HepG2 (cell line): ENCODE measurements around the gene WFDC6. TPM values are rescaled to one million over a fixed set of nuclear protein-coding genes. Genes with fewer than 3 reads are reported as not detected.

Source experiments
- ATAC-seq: fragments of 200-7000 bp; cut with Tn5 transposase; 3 replicates; pipeline ENCODE4 v1.9.1; 2020; ENCODE audit warnings: mild to moderate bottlenecking, moderate library complexity
- BruUV-seq: library from RNA; stranded (reverse); fragments of 400-500 nt; replicated peaks from 2 replicates; lab custom pipeline; 2021; lab: Mats Ljungman, UMichigan
- CTCF ChIA-PET: fragments of 300-600 bp; formaldehyde crosslinking; extraction: SDS; loops from one replicate; lab custom pipeline; 2021; ENCODE audit warnings: low total read pairs, inconsistent platforms, low intra/inter-chr PET ratio; lab: Yijun Ruan, JAX
- POLR2A ChIA-PET: fragments of 350-600 bp; sonication (Branson Sonifier 250); formaldehyde crosslinking; loops from one replicate; lab custom pipeline; 2020; ENCODE audit warnings: antibody characterized with exemption, inconsistent platforms; lab: Yijun Ruan, JAX
- DNase-seq: peaks from one replicate; pipeline ENCODE4 v3.0.0-alpha.2; 2015; ENCODE audit warnings: low spot score
- FAIRE-seq: peaks from 3 replicates; lab custom pipeline; 2011; peaks lifted over from hg19 to GRCh38; lab: Jason Lieb, UNC
- H2AFZ ChIP-seq: one replicate; pipeline ENCODE4 v1.6.1; 2011; ENCODE audit warnings: low read length, inconsistent platforms
- H3K27ac ChIP-seq: fragments of 300-600 bp; 3 replicates; pipeline ENCODE4 v1.8.0; 2011; ENCODE audit warnings: mixed run types, mild to moderate bottlenecking, mixed read lengths, low read length, inconsistent platforms; ENCODE audit not compliant: insufficient read depth; ENCODE audit errors: extremely low read length
- H3K27me3 ChIP-seq, 2 experiments: fragments of 200-600 bp in 1 of 2; 2 replicates in 1 of 2; 3 replicates in 1 of 2; pipeline versions ENCODE4 v1.6.0 to v1.8.0; 2011; ENCODE audit warnings: low read length in 2 of 2, mild to moderate bottlenecking in 2 of 2, moderate library complexity in 2 of 2, inconsistent platforms in 1 of 2; ENCODE audit not compliant: insufficient read depth in 2 of 2, control insufficient read depth in 1 of 2
- H3K36me3 ChIP-seq, 2 experiments: fragments of 200-600 bp in 1 of 2; replicated peaks in 1 of 2; 2 replicates in 1 of 2; 3 replicates in 1 of 2; pipeline versions ENCODE4 v1.5.1 to v1.8.0; 2011; ENCODE audit warnings: low read length in 2 of 2, inconsistent platforms in 1 of 2; ENCODE audit not compliant: insufficient read depth in 2 of 2, control insufficient read depth in 1 of 2
- H3K4me1 ChIP-seq: 2 replicates; pipeline ENCODE4 v1.5.1; 2012; ENCODE audit warnings: low read length, inconsistent platforms; ENCODE audit not compliant: insufficient read depth
- H3K4me2 ChIP-seq: 2 replicates; pipeline ENCODE4 v1.6.0; 2011; ENCODE audit warnings: low read depth, low read length, inconsistent platforms
- H3K4me3 ChIP-seq, 3 experiments: fragments of 200-600 bp in 1 of 3; sonication (generic), shearing (Covaris generic) in 1 of 3; replicated peaks in 1 of 3; 2 replicates each; pipeline ENCODE4 v1.5.1; 2011 to 2016; ENCODE audit warnings: low read length in 3 of 3, inconsistent platforms in 2 of 3, low read depth in 2 of 3, mild to moderate bottlenecking in 2 of 3, control low read depth in 1 of 3, mixed read lengths in 1 of 3; ENCODE audit not compliant: insufficient read depth in 1 of 3
- H3K79me2 ChIP-seq: one replicate; pipeline ENCODE4 v1.6.1; 2011; ENCODE audit warnings: low read length, inconsistent platforms; ENCODE audit not compliant: insufficient read depth
- H3K9ac ChIP-seq: 2 replicates; pipeline ENCODE4 v1.6.0; 2011; ENCODE audit warnings: mild to moderate bottlenecking, low read depth, low read length, inconsistent platforms; ENCODE audit not compliant: insufficient read depth
- H3K9me3 ChIP-seq: 2 replicates; pipeline ENCODE4 v1.5.1; 2012; ENCODE audit warnings: mild to moderate bottlenecking, low read length
- H4K20me1 ChIP-seq: 2 replicates; pipeline ENCODE4 v1.6.0; 2011; ENCODE audit warnings: inconsistent platforms, mild to moderate bottlenecking, low read length, moderate library complexity; ENCODE audit not compliant: insufficient read depth
- FOXA3 ChIP-seq: IDR thresholded peaks from 2 replicates; pipeline ENCODE4 v1.6.1; 2016; ENCODE audit warnings: missing genetic modification reagents, missing compliant biosample characterization
- KAT7 ChIP-seq: IDR thresholded peaks from 2 replicates; pipeline ENCODE4 v1.6.1; 2018; ENCODE audit warnings: borderline replicate concordance, missing compliant biosample characterization
- MAFF ChIP-seq: IDR thresholded peaks from 2 replicates; pipeline ENCODE4 v1.6.1; 2011; ENCODE audit warnings: low read depth, low read length, improper control_type of control experiment
- MAFK ChIP-seq, 2 experiments: IDR thresholded peaks in 1 of 2; conservative IDR thresholded peaks in 1 of 2; 2 replicates each; pipeline ENCODE4 v1.6.1; 2011; ENCODE audit warnings: improper control_type of control experiment in 2 of 2, low read length in 2 of 2
- NCOA5 ChIP-seq: sonication (generic); formaldehyde crosslinking; IDR thresholded peaks from 2 replicates; pipeline ENCODE4 v1.4.0; 2020; ENCODE audit warnings: missing genetic modification reagents
- POLR2AphosphoS2 ChIP-seq: IDR thresholded peaks from 2 replicates; pipeline ENCODE4 v1.6.1; 2011; ENCODE audit warnings: low read depth, low read length, improper control_type of control experiment
- ZFYVE20 ChIP-seq: sonication (generic); formaldehyde crosslinking; IDR thresholded peaks from 2 replicates; pipeline ENCODE4 v1.8.0; 2023; ENCODE audit warnings: low read depth, mild to moderate bottlenecking, moderate library complexity, missing genetic modification reagents, borderline replicate concordance
- ZNF253 ChIP-seq: sonication (generic); formaldehyde crosslinking; IDR thresholded peaks from 2 replicates; pipeline ENCODE4 v1.8.0; 2022; ENCODE audit warnings: mild to moderate bottlenecking, missing genetic modification reagents, borderline replicate concordance
- ZNF781 ChIP-seq: sonication (generic); formaldehyde crosslinking; IDR thresholded peaks from 2 replicates; pipeline ENCODE4 v1.5.1; 2020; ENCODE audit warnings: borderline replicate concordance, mild to moderate bottlenecking, missing genetic modification reagents; ENCODE audit errors: not compliant biosample characterization
- WGBS: methylation state at CpG from one replicate; pipeline ENCODE4 v1.1.6; 2017; ENCODE audit warnings: low lambda C conversion rate; 5-methylcytosine and 5-hydroxymethylcytosine counted together
- in situ Hi-C: cut with HindIII; loops from 2 replicates; pipeline ENCODE4 v1.10.0; 2017; ENCODE audit warnings: low pct_unique_long_range_greater_than_20kb; ENCODE audit not compliant: extremely low pct_ligation_motif_present
- intact Hi-C: fragments of 100-400 bp; cut with micrococcal nuclease; formaldehyde crosslinking; loops from one replicate; pipeline ENCODE4 v1.10.0; 2022; ENCODE audit not compliant: unreplicated experiment
- polyA plus RNA-seq, 8 experiments: library from polyadenylated mRNA; depleted of rRNA in 3 of 8; stranded (reverse) in 7 of 8; unstranded in 1 of 8; fragments of >200 nt; fragmentation: Illumina TruSeq in 4 of 8; extraction: Trizol in 4 of 8; gene quantifications; 2 replicates each; pipeline versions ENCODE4 v1.2.1 to v1.2.3, GENCODE V29; 2011 to 2016; ENCODE audit warnings: low read depth in 4 of 8, missing spikeins in 1 of 8, mixed read lengths in 1 of 8; ENCODE audit not compliant: insufficient read depth in 1 of 8
- total RNA-seq, 5 experiments: library from RNA; depleted of rRNA; stranded (reverse); fragments of >200 nt; fragmentation: Illumina TruSeq; extraction: Trizol; gene quantifications; 2 replicates each; pipeline ENCODE4 v1.2.3, GENCODE V29; 2016; ENCODE audit warnings: low read depth in 1 of 5
- TF ChIP-seq, protein P1 (sequence below): sonication (generic); formaldehyde crosslinking; IDR thresholded peaks from 2 replicates; pipeline ENCODE4 v1.4.0; 2020; ENCODE audit warnings: missing genetic modification reagents

The WFDC6 gene
- total and polyA plus RNA-seq, 2 of the 13 experiments (the other 11 are each of a cell fraction or from before 2014, with no cell fraction given), result not detected

DNA sequence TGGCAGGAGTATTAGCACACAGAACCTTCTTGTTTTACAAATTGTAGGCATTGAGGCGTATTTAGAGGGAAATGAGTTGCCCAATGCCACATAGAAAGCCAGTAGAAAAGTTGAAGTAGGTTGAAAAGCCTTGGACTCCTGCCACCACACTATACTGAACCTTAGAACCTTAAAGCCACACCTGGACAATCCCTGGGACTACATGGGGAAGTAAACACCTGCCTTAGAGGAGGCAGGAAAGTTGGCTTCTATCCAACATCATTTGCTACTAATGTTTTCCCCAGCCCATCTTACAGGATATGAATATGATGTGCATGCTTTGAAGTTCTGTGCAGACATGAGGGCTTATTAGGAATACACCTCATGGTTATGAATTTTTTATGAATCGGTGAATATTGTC is 13.2 kb upstream of the WFDC6 start:
- peaks cover 1 to 12% of the 10 kb centered on the region in 2 experiments; a peak in 1 of 5 replicates for H3K27me3 ChIP-seq
- ChIA-PET POLR2A (no interaction called here), CTCF (no interaction called here)
- H3K4me1 ChIP-seq, result no peaks in the 10 kb centered on the region
- no peak overlapping the region for H3K4me2 ChIP-seq
- no peak for DNase-seq
- ATAC-seq, result no peak
- FAIRE-seq, result no peak
- in situ Hi-C loops, result no loop called here
- no peaks in the 10 kb centered on the region for H3K36me3 ChIP-seq
- H3K9me3 ChIP-seq, result no peaks in the 10 kb centered on the region
- TF ChIP-seq ZNF781 (CRISPR knock-in tag), result no peak
- TF ChIP-seq, protein P1, sequence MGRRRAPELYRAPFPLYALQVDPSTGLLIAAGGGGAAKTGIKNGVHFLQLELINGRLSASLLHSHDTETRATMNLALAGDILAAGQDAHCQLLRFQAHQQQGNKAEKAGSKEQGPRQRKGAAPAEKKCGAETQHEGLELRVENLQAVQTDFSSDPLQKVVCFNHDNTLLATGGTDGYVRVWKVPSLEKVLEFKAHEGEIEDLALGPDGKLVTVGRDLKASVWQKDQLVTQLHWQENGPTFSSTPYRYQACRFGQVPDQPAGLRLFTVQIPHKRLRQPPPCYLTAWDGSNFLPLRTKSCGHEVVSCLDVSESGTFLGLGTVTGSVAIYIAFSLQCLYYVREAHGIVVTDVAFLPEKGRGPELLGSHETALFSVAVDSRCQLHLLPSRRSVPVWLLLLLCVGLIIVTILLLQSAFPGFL, result no peak
- no peak for TF ChIP-seq ZFYVE20 (CRISPR knock-in tag)
- no peak for TF ChIP-seq NCOA5 (CRISPR knock-in tag)
- no peak for TF ChIP-seq KAT7 (CRISPR knock-in tag)
- TF ChIP-seq POLR2AphosphoS2, result no peak
- H2AFZ ChIP-seq, result no peak overlapping the region
- no peak overlapping the region for H3K27ac ChIP-seq
- H4K20me1 ChIP-seq, result no peaks in the 10 kb centered on the region
- 12% methylated on average over 2 of the region's 2 CpGs for WGBS
- H3K79me2 ChIP-seq, result no peaks in the 10 kb centered on the region
- no peak overlapping the region for H3K9ac ChIP-seq
- intact Hi-C loops, result no loop called here
- BruUV-seq, result no TSS peak
- H3K4me3 ChIP-seq, result no peak overlapping the region

DNA sequence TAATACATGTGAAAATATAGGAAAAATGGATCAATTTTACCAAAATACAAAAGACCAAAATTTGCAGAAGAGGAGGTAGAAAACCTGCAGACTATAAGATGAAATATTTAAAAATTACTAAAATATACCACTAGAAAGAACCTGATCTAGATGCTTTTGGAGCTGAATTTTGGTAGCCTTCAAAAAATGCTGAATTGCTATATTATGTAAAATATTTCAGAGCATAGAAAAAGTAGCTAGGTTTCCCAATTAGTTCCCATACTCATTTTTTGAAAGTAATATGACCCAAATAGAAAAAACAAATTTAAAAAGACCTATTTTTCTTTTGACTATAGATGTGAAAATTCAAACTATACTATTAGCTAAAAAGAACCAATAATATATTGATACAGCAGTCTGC is 11.5 kb upstream of the WFDC6 start:
- no peak overlapping the region for H2AFZ ChIP-seq
- intact Hi-C loops (no loop called here), in situ Hi-C loops (no loop called here)
- H4K20me1 ChIP-seq, result no peaks in the 10 kb centered on the region
- H3K27me3 ChIP-seq, result peaks cover 2 to 19% of the 10 kb centered on the region in 2 experiments; a peak in 3 of 5 replicates
- POLR2A ChIA-PET, result no interaction called here
- TF ChIP-seq MAFF (peak; percentile 75), FOXA3 (no peak), MAFK (conservative IDR thresholded peaks at IDR 0.05 in 1 of 2, IDR thresholded peaks at IDR 0.05 in 1 of 2; ENCODE audit: low read length in 2 of 2) (peak; percentile 77 to 85), ZNF253 (CRISPR knock-in tag) (no peak)
- H3K9ac ChIP-seq, result no peak overlapping the region
- no TSS peak for BruUV-seq
- H3K79me2 ChIP-seq, result no peaks in the 10 kb centered on the region
- no peak overlapping the region for H3K27ac ChIP-seq
- DNase-seq (no peak), FAIRE-seq (no peak), ATAC-seq (no peak)
- H3K9me3 ChIP-seq, result no peaks in the 10 kb centered on the region
- H3K36me3 ChIP-seq, result no peaks in the 10 kb centered on the region
- CTCF ChIA-PET, result no interaction called here
- H3K4me1 ChIP-seq, result no peaks in the 10 kb centered on the region
- H3K4me3 ChIP-seq, result no peak overlapping the region
- no peak overlapping the region for H3K4me2 ChIP-seq
